PC-3 (cell line): ENCODE results near the gene ZNF394. TPM values are rescaled to one million over a fixed set of nuclear protein-coding genes. Genes with fewer than 3 reads are reported as not detected.

Experiments used
- ATAC-seq: fragments of 200-7000 bp; cut with Tn5 transposase; 2 replicates; pipeline ENCODE4 v1.9.1; 2020; ENCODE audit warnings: mild to moderate bottlenecking, moderate library complexity
- BruUV-seq: library from RNA; stranded (reverse); fragments of 400-500 nt; replicated peaks from 2 replicates; lab custom pipeline; 2021; lab: Mats Ljungman, UMichigan
- CTCF ChIA-PET: fragments of 300-600 bp; sonication (Branson Sonifier 250); formaldehyde crosslinking; loops from one replicate; lab custom pipeline; 2022; ENCODE audit warnings: antibody characterized with exemption; lab: Charles Lee
- POLR2A ChIA-PET: fragments of 300-600 bp; sonication (Branson Sonifier 250); formaldehyde crosslinking; loops from one replicate; lab custom pipeline; 2022; ENCODE audit warnings: antibody characterized with exemption; ENCODE audit not compliant: unreplicated experiment; lab: Charles Lee
- DNase-seq: peaks from one replicate; pipeline ENCODE4 v3.0.0-alpha.2; 2015
- H2AFZ ChIP-seq: fragments of 300-600 bp; sonication (generic); 2 replicates; pipeline ENCODE4 v1.6.0; 2016; ENCODE audit warnings: antibody characterized with exemption, low read length
- H3F3A ChIP-seq: fragments of 300-600 bp; sonication (generic); one replicate; pipeline ENCODE4 v1.6.0; 2017; ENCODE audit warnings: antibody characterized with exemption, low read length, control low read depth, mild to moderate bottlenecking; ENCODE audit not compliant: unreplicated experiment
- H3K27ac ChIP-seq: fragments of 300-600 bp; sonication (generic); 2 replicates; pipeline ENCODE4 v1.5.1; 2016; ENCODE audit warnings: mild to moderate bottlenecking, low read length
- H3K27me3 ChIP-seq: fragments of 300-600 bp; sonication (generic); 2 replicates; pipeline ENCODE4 v1.6.1; 2016; ENCODE audit warnings: low read length, mixed read lengths
- H3K36me3 ChIP-seq: fragments of 300-600 bp; sonication (generic); 2 replicates; pipeline ENCODE4 v1.6.1; 2016; ENCODE audit warnings: low read depth, mixed run types, low read length, mixed read lengths
- H3K4me1 ChIP-seq: fragments of 300-600 bp; sonication (generic); 2 replicates; pipeline ENCODE4 v1.5.1; 2016; ENCODE audit warnings: low read length; ENCODE audit not compliant: insufficient read depth
- H3K4me2 ChIP-seq: fragments of 300-600 bp; sonication (generic); 2 replicates; pipeline ENCODE4 v1.6.0; 2016; ENCODE audit warnings: low read length
- H3K4me3 ChIP-seq: fragments of 300-600 bp; sonication (generic); 2 replicates; pipeline ENCODE4 v1.5.1; 2016; ENCODE audit warnings: mild to moderate bottlenecking, low read length, mixed read lengths
- H3K79me2 ChIP-seq: fragments of 300-600 bp; sonication (generic); 2 replicates; pipeline ENCODE4 v1.6.1; 2017; ENCODE audit warnings: low read length, mixed read lengths
- H3K9ac ChIP-seq: fragments of 300-600 bp; sonication (generic); 2 replicates; pipeline ENCODE4 v1.6.0; 2016; ENCODE audit warnings: mild to moderate bottlenecking, low read length
- H3K9me2 ChIP-seq: fragments of 300-600 bp; sonication (generic); replicated peaks from 2 replicates; pipeline ENCODE4 v1.6.1; 2016; ENCODE audit warnings: mixed run types, low read length, mixed read lengths
- H3K9me3 ChIP-seq: fragments of 300-600 bp; sonication (generic); 2 replicates; pipeline ENCODE4 v1.6.1; 2016; ENCODE audit warnings: low read length, mixed read lengths
- H4K20me1 ChIP-seq: fragments of 300-600 bp; sonication (generic); 2 replicates; pipeline ENCODE4 v1.6.1; 2016; ENCODE audit warnings: low read length, mixed read lengths
- CTCF ChIP-seq: fragments of 300-600 bp; sonication (generic); conservative IDR thresholded peaks from 2 replicates; pipeline ENCODE4 v1.5.1; 2017; ENCODE audit warnings: antibody characterized with exemption, low read depth, mild to moderate bottlenecking, low read length
- EZH2 ChIP-seq: fragments of 300-600 bp; sonication (generic); IDR thresholded peaks from one replicate; pipeline ENCODE4 v1.6.1; 2017; ENCODE audit warnings: antibody characterized with exemption, mild to moderate bottlenecking, low read length; ENCODE audit not compliant: unreplicated experiment
- EZH2phosphoT487 ChIP-seq: fragments of 300-600 bp; sonication (generic); IDR thresholded peaks from 2 replicates; pipeline ENCODE4 v1.6.1; 2018; ENCODE audit warnings: mild to moderate bottlenecking, antibody characterized with exemption, low read length, borderline replicate concordance
- intact Hi-C: fragments of 100-400 bp; cut with micrococcal nuclease; formaldehyde crosslinking; loops from 2 replicates; pipeline ENCODE4 v1.9.0; 2023
- total RNA-seq: library from RNA; depleted of rRNA; stranded (reverse); fragments of >200 nt; gene quantifications from 2 replicates; pipeline ENCODE4 v1.2.3, GENCODE V29; 2014

Gene ZNF394
- total RNA-seq, 1 experiment from 2014 or later = 17.7 TPM

GRCh38 chr7:99461221-99461620 lies 38.9 kb downstream of the ZNF394 start:
- DNase-seq (peak; percentile 8), ATAC-seq (no peak)
- H3K4me1 ChIP-seq = 0 out of 2 replicates have a peak, but pooled peaks cover 4% of the 10 kb centered on the region
- BruUV-seq = no TSS peak
- intact Hi-C loops = no loop called here
- no peak overlapping the region for H3K4me2 ChIP-seq
- no peak overlapping the region for H2AFZ ChIP-seq
- H3K9ac ChIP-seq = no peak overlapping the region
- no peaks in the 10 kb centered on the region for H3K9me2 ChIP-seq
- no peaks in the 10 kb centered on the region for H3K9me3 ChIP-seq
- peaks cover 6% of the 10 kb centered on the region for H3F3A ChIP-seq
- no peaks in the 10 kb centered on the region for H3K27me3 ChIP-seq
- peaks cover 37% of the 10 kb centered on the region for H4K20me1 ChIP-seq
- no peak overlapping the region for H3K27ac ChIP-seq
- ChIA-PET CTCF (no interaction called here), POLR2A (no interaction called here)
- no peak overlapping the region for H3K4me3 ChIP-seq
- H3K79me2 ChIP-seq = peaks cover 81% of the 10 kb centered on the region
- TF ChIP-seq EZH2phosphoT487 (no peak), CTCF (0 out of 2 replicates have a peak, but pooled peaks have one; percentile 19), EZH2 (no peak)
- peaks cover 38% of the 10 kb centered on the region for H3K36me3 ChIP-seq

GRCh38 chr7:99460651-99461050 lies 39.4 kb downstream of the ZNF394 start:
- ATAC-seq (no peak), DNase-seq (no peak)
- H3K9ac ChIP-seq = no peak overlapping the region
- peaks cover 44% of the 10 kb centered on the region for H3K36me3 ChIP-seq
- H4K20me1 ChIP-seq = peaks cover 37% of the 10 kb centered on the region
- H2AFZ ChIP-seq = no peak overlapping the region
- intact Hi-C loops = no loop called here
- 0 out of 2 replicates have a peak, but pooled peaks cover 4% of the 10 kb centered on the region for H3K4me1 ChIP-seq
- ChIA-PET CTCF (no interaction called here), POLR2A (no interaction called here)
- H3K9me2 ChIP-seq = no peaks in the 10 kb centered on the region
- H3K27me3 ChIP-seq = no peaks in the 10 kb centered on the region
- H3K4me2 ChIP-seq = no peak overlapping the region
- peaks cover 75% of the 10 kb centered on the region for H3K79me2 ChIP-seq
- no peaks in the 10 kb centered on the region for H3K9me3 ChIP-seq
- peaks cover 6% of the 10 kb centered on the region for H3F3A ChIP-seq
- no peak overlapping the region for H3K27ac ChIP-seq
- no TSS peak for BruUV-seq
- no peak overlapping the region for H3K4me3 ChIP-seq
- TF ChIP-seq EZH2 = no peak
- TF ChIP-seq CTCF = no peak
- TF ChIP-seq EZH2phosphoT487 = no peak

- Histone ChIP-seq H3K4me2 (no peak overlapping the region), H3K27me3 (no peaks in the 10 kb centered on the region), H3K79me2 (peaks cover 60% of the 10 kb centered on the region), H3K36me3 (peaks cover 49% of the 10 kb centered on the region), H4K20me1 (peaks cover 37% of the 10 kb centered on the region), H2AFZ (no peak overlapping the region), H3K9me3 (no peaks in the 10 kb centered on the region), H3K9me2 (no peaks in the 10 kb centered on the region), H3K9ac (no peak overlapping the region), H3F3A (peaks cover 6% of the 10 kb centered on the region), H3K27ac (no peak overlapping the region), H3K4me1 (no peaks in the 10 kb centered on the region), H3K4me3 (no peak overlapping the region)
- CTCF ChIA-PET = no interaction called here
- POLR2A ChIA-PET = no interaction called here
- ATAC-seq (peak; percentile 44; the same call in 1 of the 2 replicates), DNase-seq (peak; percentile 43)
- BruUV-seq = no TSS peak
- TF ChIP-seq CTCF (peak; percentile 52), EZH2 (no peak)
- intact Hi-C loops = no loop called here
Measured at GRCh38 chr7:99459087-99459486, 41.0 kb downstream of the ZNF394 start.
